ENCODE data around the gene NFIX.

Gene NFIX

DNA sequence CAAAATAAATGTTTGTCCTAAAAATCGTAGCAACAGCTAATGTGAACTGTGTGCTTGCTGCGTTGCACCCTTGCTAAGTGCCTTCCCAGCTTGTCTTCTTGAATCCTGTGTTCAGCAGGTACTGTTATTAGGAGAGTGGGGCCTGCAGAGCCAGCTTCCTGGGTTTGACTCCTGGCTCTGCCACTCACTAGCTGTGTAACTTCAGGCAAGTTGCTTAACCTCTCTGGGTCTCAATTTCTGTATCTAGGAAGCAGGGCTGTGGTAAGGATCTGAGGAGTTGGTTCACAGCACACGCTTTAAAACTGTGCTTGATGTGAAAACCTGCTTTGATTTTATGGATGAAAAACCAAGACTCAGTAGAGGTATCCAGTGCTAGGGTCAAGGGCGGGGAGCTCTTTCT, 10.0 kb downstream of the NFIX start:
- no peak for DNase-seq (ENCODE audit: insufficient read length, low spot score)
- TF ChIP-seq, protein P1, sequence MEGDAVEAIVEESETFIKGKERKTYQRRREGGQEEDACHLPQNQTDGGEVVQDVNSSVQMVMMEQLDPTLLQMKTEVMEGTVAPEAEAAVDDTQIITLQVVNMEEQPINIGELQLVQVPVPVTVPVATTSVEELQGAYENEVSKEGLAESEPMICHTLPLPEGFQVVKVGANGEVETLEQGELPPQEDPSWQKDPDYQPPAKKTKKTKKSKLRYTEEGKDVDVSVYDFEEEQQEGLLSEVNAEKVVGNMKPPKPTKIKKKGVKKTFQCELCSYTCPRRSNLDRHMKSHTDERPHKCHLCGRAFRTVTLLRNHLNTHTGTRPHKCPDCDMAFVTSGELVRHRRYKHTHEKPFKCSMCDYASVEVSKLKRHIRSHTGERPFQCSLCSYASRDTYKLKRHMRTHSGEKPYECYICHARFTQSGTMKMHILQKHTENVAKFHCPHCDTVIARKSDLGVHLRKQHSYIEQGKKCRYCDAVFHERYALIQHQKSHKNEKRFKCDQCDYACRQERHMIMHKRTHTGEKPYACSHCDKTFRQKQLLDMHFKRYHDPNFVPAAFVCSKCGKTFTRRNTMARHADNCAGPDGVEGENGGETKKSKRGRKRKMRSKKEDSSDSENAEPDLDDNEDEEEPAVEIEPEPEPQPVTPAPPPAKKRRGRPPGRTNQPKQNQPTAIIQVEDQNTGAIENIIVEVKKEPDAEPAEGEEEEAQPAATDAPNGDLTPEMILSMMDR (IDR thresholded peaks at IDR 0.05; ENCODE audit: insufficient read depth, missing control alignments), result no peak
- no peak for FAIRE-seq

DNA sequence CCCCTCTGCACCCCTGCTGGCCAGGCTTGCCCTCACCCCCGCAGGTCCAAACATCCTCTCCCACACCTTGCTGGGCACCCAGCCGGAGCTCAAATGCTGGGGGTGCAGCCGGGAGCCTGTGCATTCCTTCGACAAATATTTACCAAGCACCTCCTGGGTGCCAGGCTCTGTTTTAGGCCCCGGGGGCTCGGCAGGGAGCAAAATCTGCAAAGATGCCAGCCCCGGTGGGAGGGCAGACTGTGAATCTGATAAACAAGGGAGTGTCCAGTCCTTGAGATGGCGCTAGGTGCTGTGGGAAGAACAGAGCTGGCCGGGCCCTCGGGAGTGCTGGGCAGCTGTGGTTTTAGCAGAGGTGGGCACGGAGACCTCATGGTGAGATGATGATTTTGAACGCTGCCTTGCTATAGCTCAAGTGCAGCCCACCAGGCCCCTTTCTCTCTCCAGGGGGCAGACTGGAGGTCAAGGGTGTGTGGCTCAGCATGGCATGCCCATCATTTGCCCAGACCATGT, 10.6 kb downstream of the NFIX start:
- no peak for DNase-seq (ENCODE audit: insufficient read length, low spot score)
- TF ChIP-seq, protein P1 (IDR thresholded peaks at IDR 0.05; ENCODE audit: insufficient read depth, missing control alignments), result no peak
- no peak for FAIRE-seq

DNA sequence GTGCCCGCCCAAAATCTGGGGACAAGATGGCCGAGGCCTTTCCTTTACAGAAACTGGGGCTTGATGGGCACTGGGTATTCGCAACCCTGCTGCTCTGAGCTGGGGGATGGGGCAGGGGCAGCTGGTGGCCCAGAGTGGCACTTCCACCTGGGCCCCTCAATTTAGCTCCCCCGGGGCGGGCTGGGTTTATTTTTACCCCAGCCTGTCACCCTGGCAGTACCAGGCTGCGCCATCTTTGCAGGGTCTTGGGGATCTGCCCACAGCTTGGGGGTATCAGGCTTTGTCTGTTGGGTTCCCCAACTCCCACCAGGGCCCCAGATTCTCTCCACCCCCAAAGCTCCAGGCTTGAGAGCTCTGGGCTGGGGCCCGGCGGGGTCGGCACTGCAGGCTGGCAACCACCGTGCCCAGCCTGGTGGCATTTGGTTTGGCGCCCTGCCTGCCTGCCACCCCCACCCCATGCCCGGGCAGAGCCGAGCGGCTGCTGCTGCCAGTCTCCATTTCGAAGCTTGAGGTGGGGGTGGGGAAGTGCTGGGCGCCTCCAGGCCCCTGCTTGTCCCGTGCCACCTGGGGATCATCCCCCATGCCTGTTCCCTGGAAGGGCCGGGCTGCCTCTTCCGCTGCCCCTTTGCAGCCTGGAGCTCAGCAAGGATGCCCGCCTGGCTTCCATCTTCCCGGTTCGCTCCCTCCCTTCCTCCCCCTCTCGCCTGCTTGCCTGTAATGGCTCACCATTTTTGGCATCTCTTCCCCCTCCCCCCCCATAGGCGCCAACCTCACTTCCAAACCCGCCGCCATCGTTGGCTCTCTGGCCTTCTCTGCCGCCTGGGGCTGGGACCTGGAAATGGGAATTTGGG, 11.4 kb downstream of the NFIX start:
- no peak for FAIRE-seq
- DNase-seq (ENCODE audit: insufficient read length, low spot score), result no peak
- TF ChIP-seq, protein P1 (IDR thresholded peaks at IDR 0.05; ENCODE audit: insufficient read depth, missing control alignments), result no peak

DNA sequence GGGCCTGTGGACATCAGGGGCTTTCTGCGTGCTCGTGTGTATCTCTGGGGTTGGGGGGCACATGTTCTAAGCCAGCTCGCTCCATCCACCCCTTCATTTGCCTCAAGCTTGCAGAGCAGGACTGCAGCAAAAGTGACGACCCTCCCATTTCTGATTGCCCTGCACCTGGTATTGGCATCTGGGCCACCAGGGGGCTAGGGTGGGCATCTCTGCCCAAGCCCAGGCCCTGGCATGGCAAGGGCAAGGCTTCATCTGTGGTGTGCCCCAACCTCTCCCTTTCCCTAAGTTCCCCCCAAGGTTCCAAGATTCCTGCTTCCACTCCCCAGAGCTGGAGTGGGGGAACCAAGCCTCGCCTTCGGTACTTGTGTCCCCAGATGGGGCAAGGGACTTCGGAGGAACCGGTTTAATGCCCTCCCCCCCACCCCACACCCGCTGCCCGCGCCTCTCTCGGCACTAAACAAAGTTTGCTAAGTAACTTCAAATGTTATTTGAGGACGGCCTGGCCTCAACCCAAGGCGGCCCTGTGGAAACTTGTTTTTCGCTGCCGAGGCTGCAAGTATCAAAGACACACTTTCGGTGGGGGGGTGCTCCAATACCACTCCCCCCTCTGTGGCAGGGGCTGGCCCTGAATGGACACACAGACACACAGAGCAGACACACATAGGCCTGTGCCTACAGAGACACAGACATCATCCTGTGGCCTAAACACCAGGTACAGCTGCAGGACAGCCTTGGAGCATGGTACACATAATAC, 12.2 kb downstream of the NFIX start:
- FAIRE-seq (no peak), DNase-seq (ENCODE audit: insufficient read length, low spot score) (no peak)
- TF ChIP-seq, protein P1 (IDR thresholded peaks at IDR 0.05; ENCODE audit: insufficient read depth, missing control alignments), result no peak

DNA sequence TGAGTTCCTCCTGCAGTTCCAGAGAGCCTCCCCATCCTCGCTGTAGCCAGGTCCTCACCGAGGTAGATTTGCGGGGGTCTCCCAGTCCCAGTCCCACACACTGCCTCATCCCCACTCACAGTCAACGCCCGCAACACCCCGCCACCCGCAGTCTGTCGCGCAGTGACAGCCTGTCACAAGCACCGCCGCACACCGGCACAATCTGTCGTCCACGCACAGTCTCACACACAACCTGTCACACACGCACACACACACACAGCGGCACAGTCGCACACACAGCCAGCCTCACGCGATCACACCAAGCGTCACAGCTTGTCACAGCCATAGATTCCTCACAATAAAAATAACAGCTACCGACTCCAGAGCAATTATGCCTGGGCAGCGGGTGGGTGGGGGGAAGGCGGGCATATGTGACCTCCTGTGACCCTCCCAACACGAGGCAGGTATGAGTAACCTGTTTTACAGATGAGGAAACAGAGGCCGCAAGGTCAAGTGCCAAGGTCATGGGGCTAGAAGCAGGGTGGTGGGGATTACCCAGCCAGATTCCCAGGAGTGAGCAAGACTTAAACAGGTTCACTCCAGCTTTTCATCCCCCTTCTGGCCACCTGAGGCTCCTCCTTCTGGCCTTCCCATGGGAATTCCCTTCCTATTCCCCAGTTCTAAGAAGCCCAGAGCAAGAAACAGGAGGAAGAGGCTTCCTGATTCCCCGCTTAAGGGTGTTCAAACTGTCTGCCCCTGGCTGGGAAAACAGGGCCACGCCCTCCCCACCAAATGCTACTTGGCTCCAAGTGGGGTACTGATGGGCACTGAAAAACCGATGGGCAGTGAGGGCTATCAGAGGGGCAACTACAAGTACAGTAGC, 13.9 kb downstream of the NFIX start:
- DNase-seq (ENCODE audit: insufficient read length, low spot score), result no peak
- no peak for FAIRE-seq
- TF ChIP-seq, protein P1 (IDR thresholded peaks at IDR 0.05; ENCODE audit: insufficient read depth, missing control alignments), result no peak

DNA sequence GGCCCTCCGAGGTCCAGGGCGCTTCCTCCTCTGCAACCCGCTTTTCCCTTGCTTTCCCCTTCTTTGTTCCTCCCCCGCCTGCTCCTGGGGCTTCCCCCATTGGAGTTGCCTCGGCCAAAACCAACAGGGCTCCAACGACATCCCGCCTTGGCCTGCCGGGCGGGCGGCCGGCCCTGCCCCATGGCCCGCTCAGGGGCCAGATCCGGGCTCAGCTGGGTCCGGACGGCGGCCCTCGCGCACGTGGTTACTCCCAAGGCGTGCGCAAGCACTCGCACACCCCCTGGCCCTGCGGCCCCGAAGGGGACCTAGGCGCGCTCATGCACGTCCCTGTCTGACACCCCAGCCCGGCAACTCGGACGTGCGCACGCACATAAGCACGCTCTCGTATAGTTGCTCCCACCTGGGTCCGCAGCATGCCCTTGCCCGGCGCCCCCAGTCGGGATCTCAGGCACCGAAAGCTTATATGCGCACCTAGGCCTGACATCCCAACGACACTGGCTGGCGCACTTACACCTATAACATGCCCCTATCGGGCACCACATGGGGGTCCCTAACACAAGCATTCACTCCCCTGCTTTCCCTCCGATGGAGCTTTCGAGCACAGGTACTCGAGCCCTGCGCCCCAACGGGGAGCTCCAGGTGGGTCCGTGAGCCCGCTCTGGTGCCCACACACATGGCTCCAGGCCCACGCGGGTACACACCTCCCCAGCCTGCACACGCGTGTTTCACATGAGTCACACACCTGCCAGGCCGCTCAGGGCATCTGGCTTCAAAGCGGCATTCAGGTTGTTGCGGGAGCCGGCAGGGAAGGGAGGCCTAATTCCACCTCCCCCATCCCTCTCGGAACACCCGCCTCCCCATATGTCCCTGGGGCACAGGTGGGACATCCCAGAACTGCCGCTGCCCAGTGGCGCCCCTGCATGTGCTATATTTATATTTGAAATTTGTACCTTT, 15.0 kb downstream of the NFIX start:
- DNase-seq (ENCODE audit: insufficient read length, low spot score), result no peak
- FAIRE-seq, result no peak
- TF ChIP-seq, protein P1 (IDR thresholded peaks at IDR 0.05; ENCODE audit: insufficient read depth, missing control alignments), result no peak

All from D721Med (cell line).